GM19240 (cell line): ENCODE measurements around the gene TMEM182.
A peak's percentile ranks its signal among the peaks of the same experiment; 100 is the strongest.

Source experiments
- DNase-seq: peaks from one replicate; pipeline ENCODE4 v3.0.0; 2011; ENCODE audit warnings: low spot score; ENCODE audit not compliant: insufficient read length

Gene TMEM182, protein sequence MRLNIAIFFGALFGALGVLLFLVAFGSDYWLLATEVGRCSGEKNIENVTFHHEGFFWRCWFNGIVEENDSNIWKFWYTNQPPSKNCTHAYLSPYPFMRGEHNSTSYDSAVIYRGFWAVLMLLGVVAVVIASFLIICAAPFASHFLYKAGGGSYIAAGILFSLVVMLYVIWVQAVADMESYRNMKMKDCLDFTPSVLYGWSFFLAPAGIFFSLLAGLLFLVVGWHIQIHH

GRCh38 chr2:102761763-102762162, at the start of gene TMEM182:
Gene TMEM182 (plus strand): TSS chr2:102762031. CDS start chr2:102762218, 187 bp downstream.
- DNase-seq = no peak

DNA sequence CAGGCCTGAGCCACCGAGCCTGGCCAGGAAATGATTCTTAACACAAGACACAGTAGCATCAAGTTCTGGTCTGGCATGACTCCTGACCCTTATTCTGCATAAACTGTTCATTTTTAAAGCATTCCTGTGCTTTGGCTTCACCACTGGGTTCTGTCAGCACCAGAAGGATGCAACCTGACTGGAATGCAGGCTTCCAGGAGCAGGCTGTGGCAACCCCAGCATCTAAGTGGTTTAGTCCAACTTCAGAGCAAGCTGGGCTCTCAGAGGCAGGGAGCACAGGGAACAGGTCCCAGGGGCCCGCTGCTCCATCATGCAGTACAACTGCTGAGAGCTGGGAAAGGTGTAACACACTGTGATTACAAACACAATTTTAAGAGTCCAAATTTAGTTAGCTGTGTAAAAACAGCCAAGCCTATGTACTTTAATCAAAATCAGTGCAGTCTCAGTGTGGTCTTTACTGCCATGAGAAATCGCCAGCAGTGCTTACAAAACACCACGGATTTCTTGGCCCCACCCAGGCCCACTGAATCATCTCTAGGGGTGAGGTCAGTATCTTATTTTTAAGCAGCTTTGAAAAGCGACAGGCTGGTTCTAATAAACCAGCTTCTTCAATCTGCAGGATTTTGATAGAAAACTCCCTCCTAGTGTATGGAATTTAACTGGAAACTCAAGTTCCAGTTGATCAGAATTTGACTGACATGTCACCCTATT, 44.4 kb upstream of the TMEM182 start:
- no peak for DNase-seq

GRCh38 chr2:102718387-102719316, 43.2 kb upstream of the TMEM182 start:
- DNase-seq = no peak

GRCh38 chr2:102724016-102724490, 37.8 kb upstream of the TMEM182 start:
- no peak for DNase-seq

- DNase-seq = no peak
Measured at GRCh38 chr2:102724553-102724952, 37.3 kb upstream of the TMEM182 start.

DNA sequence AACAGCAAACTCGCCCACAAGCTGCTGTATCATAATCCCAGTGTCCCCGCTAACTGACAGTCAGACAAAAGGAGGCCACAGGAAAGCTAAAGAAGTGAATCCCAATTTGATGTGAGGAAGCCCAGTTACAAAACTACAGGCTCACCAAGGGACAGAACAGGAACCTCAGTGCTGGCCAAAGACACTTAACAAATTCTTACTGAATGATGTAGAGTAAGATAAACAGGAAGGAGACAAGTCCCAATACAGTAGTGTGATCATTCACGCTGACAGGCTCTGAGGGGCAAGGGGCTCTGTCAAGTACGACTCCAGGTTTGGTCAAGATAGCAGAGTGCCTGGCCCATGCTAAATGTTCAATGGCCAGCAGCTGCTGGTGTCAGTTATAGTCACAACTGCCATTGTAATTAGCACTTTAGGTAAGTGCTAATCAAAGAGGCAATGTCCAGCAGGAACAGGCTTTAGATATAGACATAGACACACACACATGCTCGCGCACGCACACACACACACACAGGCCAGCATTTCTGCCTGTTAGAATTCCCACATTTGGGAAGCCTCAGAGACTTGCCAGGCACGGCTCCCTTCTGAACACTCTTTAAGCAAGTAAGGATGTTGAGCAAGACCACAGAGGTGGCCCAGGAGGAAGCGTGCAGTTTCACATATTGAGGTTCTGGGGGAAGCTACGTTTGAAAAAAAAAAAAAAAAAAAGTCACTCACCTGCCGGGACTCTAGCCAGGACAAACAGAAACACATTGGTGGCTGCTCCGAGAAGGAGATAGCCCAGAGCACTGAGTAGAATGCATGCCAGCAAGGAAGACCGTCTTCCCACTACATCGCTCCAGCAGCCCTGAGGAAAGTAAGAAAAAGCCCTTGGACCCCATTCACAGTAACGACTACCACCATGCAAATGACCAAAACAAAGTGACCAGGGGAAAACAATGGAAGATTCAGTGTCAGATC, 35.4 kb upstream of the TMEM182 start:
- no peak for DNase-seq

- DNase-seq = no peak
Measured at GRCh38 chr2:102735416-102736109, 26.3 kb upstream of the TMEM182 start.

- DNase-seq = no peak
Measured at GRCh38 chr2:102736110-102736409, 25.8 kb upstream of the TMEM182 start.

DNA sequence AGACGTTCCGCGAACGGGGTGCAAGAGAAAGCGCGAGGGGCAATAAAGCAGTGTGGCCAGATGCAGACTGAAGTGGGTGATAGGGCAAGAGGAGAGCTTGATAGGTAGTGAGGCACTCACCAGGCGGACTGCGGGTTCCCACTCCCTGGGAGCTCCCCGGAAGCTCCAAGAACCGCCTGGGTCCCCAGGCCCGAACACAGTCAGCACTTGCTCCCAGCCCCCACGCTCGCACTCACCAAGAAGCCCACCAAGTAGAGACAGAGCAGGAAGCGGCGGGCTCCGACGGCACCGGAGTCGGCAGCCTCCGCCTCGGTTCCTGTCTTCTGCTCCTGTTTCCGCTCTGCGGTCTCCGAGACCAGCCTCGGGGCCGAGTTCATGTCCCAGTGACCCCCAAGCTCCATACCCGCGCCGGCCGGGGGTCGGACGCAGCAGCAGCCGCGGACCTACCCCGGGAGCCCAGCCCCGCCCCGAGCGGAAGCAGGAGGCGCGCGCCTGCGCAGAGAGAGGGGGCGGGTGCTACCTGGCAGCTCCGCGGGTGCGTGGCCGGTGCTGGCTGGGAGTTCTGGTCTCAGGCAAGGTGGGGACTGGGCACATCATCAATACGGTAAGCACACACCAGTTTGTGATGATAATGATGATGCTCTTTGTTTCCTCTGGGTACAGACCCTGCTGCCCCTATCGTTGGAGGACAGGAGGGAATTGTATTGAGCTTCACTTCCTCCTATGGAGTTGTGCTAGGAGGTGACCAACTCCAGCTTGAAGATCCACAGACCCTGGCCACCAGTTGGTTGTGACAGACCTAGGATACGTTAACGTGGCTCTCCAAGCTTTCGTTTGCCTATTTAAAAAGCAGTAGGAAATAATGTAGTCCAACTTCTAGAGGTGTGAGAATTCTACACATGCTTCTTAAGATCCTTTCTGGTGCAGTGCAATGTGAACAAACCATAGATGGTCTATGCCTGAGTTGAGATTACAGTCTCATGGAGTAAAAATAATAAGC, 25.1 kb upstream of the TMEM182 start:
- peak; percentile 58 for DNase-seq

- DNase-seq = no peak
Measured at GRCh38 chr2:102737431-102737830, 24.4 kb upstream of the TMEM182 start.

DNA sequence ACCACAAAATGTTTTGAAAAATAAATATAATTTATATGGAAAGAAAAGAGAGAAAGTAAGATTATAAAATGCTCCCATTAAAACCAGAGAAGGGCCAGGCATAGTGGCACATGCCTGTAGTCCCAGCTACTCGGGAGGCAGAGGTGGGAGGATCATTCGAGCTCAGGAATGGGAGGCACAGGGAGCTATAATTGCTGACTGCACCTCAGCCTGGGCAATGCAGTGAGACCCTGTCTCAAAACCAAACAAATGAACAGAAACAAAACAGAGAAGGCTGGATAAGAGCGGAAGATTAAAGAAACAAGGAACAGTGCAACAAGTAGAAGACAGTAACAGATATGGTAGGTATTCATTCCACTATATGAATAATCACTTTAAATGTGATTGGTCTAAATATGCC, 18.6 kb upstream of the TMEM182 start:
- DNase-seq = no peak

- DNase-seq = no peak
Measured at GRCh38 chr2:102748107-102748506, 13.7 kb upstream of the TMEM182 start.

GRCh38 chr2:102749938-102750337, 11.9 kb upstream of the TMEM182 start:
- no peak for DNase-seq

DNA sequence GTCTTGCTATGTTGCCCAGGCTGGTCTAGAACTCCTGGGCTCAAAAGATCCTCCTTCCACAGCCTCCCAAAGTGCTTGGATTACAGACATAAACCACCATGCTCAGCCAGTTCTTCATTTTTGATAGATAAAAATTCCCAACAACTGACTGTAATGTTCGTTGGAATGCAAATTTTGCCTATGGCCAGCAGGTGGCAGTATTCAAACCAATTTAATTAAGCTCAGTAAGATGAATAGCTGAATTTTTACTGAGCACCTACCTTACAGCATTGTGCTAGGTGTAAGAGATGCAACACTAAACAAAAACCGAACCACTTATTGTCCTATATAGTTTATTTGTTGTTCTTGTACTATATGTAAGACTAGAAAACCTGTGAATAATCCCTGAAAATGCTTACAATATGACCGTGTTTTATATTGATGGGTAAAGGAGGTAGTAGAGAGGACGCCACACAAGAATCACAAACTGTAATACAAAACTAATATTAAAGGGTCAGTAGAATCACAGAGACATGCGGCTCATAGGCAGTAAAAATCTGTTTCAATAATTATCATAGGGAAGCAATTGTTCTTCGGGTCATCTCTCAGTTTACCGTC, 8.2 kb upstream of the TMEM182 start:
- no peak for DNase-seq

- no peak for DNase-seq
Measured at GRCh38 chr2:102754456-102755145, 7.2 kb upstream of the TMEM182 start.

GRCh38 chr2:102755284-102755683, 6.5 kb upstream of the TMEM182 start:
- no peak for DNase-seq

DNA sequence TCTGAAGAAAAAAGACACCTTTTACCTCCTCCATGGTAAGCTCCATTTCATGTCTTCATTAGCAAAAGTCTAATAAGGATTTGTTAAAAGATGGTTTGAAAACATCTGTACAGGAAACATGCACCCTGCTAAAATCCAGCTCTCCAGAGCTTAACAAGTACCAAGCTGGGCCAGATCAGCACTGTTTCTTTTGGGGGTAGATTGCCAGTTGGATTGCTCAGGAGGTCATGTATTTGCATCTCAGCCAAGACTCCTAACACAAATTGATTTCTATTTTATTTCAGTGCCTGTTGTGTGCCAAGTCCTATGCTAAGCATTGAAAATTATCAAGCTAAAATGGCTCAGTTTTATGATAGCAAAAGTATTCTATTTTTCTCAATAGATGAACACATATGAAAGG, 3.4 kb upstream of the TMEM182 start:
- no peak for DNase-seq

DNA sequence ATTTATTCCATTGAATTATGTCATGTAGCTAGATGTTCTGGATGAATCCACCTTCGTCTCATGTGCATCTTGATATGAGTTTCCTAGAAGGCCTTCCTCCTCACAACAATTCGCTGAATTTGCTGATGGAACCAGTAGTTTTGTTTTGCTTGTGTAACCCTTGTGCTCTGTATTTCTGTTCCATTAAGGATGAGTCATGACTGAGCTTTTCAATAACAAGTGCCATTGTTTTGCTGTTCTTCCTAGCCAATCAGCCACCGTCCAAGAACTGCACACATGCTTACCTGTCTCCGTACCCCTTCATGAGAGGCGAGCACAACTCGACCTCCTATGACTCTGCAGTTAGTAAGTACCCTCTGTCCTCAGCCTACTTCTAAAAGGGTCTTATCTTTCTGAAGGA, 2.3 kb downstream of the TMEM182 start:
- DNase-seq = no peak
